ENCODE results near the gene HBQ1.
"Not testable (repeated sequence)": the region's sequence is repeated elsewhere in the genome, so short reads cannot be mapped to it uniquely, and the experiment has no call there.

The HBQ1 gene

GRCh38 chr16:166375-167121 is 13.7 kb upstream of the HBQ1 start:
- no peak overlapping the region for H3K4me3 ChIP-seq (ENCODE audit: low read depth, low read length)
- DNase-seq (ENCODE audit: low read depth), result no peak
- no peak for TF ChIP-seq CTCF (IDR thresholded peaks at IDR 0.05; ENCODE audit: control insufficient read depth, extremely low read depth, insufficient read depth)

DNA sequence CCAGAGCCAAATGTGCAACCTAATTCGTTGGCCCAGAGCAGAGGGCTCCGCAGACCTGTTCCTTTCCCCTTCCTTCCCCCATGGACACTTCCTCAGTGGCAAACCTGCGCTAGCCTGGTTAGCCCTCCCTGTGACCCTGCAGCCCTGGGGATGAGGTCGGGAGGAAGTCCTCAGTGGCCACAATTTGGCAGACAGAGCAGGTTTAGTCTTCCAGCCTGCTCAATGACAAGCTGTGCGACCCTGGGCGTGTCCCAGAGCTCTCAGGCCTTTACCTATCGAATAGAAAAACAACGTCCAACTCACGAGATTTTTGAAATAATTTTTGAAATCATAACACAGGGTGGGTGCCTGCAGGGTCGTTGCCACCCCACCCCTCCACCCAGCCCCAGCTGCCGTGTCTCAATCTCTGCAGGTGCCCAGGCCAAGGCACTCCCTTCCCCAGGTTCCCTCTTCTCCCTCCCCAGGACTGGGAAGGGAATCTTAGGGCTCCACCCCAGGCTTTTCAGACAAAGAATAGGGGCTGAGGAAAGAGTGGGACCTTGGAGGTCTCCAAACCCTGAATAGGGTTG is 13.1 kb upstream of the HBQ1 start:
- DNase-seq (ENCODE audit: low read depth), result no peak
- no peak for TF ChIP-seq CTCF (IDR thresholded peaks at IDR 0.05; ENCODE audit: control insufficient read depth, extremely low read depth, insufficient read depth)
- H3K4me3 ChIP-seq (ENCODE audit: low read depth, low read length), result no peak overlapping the region

DNA sequence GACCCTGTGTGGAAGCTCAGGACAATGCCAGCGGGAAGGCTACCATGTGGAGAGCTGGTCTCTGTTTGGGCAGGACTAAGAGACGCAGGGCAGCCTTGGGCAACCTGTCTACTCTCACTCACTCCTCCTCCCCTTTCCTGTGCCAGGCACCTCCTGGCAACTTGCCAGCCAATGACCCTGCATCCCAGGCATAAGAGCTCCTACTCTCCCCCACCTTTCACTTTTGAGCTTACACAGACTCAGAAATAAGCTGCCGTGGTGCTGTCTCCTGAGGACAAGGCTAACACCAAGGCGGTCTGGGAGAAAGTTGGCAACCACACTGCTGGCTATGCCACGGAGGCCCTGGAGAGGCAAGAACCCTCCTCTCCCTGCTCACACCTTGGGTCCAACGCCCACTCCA is 11.8 kb upstream of the HBQ1 start:
- H3K4me3 ChIP-seq (ENCODE audit: low read depth, low read length), result no peak overlapping the region
- TF ChIP-seq CTCF (IDR thresholded peaks at IDR 0.05; ENCODE audit: control insufficient read depth, extremely low read depth, insufficient read depth), result no peak
- DNase-seq (ENCODE audit: low read depth), result no peak

DNA sequence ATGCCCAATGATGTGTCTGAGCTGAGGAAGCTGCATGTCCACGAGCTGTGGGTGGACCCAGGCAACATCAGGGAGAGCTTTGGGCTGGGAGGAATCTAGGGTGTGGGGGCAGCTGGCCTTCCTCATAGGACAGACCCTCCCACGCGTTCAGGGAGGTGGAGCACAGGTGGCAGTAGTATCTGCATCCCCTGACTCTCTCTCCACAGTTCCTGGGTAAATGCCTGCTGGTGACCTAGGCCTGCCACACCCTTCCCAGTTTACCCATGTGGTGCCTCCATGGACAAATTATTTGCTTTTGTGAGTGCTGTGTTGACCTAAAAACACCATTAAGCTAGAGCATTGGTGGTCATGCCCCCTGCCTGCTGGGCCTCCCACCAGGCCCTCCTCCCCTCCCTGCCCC is 11.2 kb upstream of the HBQ1 start:
- TF ChIP-seq CTCF (IDR thresholded peaks at IDR 0.05; ENCODE audit: control insufficient read depth, extremely low read depth, insufficient read depth), result no peak
- H3K4me3 ChIP-seq (ENCODE audit: low read depth, low read length), result no peak overlapping the region
- no peak for DNase-seq (ENCODE audit: low read depth)

GRCh38 chr16:170088-170507 is 10.2 kb upstream of the HBQ1 start:
- H3K4me3 ChIP-seq (ENCODE audit: low read depth, low read length); DNase-seq (ENCODE audit: low read depth): not testable (repeated sequence)

GRCh38 chr16:170788-171187 is 9.5 kb upstream of the HBQ1 start:
- H3K4me3 ChIP-seq (ENCODE audit: low read depth, low read length), result no peak overlapping the region
- no peak for DNase-seq (ENCODE audit: low read depth)
- no peak for TF ChIP-seq CTCF (IDR thresholded peaks at IDR 0.05; ENCODE audit: control insufficient read depth, extremely low read depth, insufficient read depth)

DNA sequence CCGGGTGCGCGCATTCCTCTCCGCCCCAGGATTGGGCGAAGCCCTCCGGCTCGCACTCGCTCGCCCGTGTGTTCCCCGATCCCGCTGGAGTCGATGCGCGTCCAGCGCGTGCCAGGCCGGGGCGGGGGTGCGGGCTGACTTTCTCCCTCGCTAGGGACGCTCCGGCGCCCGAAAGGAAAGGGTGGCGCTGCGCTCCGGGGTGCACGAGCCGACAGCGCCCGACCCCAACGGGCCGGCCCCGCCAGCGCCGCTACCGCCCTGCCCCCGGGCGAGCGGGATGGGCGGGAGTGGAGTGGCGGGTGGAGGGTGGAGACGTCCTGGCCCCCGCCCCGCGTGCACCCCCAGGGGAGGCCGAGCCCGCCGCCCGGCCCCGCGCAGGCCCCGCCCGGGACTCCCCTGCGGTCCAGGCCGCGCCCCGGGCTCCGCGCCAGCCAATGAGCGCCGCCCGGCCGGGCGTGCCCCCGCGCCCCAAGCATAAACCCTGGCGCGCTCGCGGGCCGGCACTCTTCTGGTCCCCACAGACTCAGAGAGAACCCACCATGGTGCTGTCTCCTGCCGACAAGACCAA is 7.8 kb upstream of the HBQ1 start, which contains the start of gene HBA2:
TSS of gene HBA2 (plus strand) at position 503 of the 568 bp plus-strand sequence. CDS start at position 540, 37 bp downstream.
- DNase-seq (ENCODE audit: low read depth); H3K4me3 ChIP-seq (ENCODE audit: low read depth, low read length): not testable (repeated sequence)

DNA sequence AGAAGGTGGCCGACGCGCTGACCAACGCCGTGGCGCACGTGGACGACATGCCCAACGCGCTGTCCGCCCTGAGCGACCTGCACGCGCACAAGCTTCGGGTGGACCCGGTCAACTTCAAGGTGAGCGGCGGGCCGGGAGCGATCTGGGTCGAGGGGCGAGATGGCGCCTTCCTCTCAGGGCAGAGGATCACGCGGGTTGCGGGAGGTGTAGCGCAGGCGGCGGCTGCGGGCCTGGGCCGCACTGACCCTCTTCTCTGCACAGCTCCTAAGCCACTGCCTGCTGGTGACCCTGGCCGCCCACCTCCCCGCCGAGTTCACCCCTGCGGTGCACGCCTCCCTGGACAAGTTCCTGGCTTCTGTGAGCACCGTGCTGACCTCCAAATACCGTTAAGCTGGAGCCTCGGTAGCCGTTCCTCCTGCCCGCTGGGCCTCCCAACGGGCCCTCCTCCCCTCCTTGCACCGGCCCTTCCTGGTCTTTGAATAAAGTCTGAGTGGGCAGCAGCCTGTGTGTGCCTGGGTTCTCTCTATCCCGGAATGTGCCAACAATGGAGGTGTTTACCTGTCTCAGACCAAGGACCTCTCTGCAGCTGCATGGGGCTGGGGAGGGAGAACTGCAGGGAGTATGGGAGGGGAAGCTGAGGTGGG is 6.9 kb upstream of the HBQ1 start:
- H3K4me3 ChIP-seq (ENCODE audit: low read depth, low read length); DNase-seq (ENCODE audit: low read depth): not testable (repeated sequence)

DNA sequence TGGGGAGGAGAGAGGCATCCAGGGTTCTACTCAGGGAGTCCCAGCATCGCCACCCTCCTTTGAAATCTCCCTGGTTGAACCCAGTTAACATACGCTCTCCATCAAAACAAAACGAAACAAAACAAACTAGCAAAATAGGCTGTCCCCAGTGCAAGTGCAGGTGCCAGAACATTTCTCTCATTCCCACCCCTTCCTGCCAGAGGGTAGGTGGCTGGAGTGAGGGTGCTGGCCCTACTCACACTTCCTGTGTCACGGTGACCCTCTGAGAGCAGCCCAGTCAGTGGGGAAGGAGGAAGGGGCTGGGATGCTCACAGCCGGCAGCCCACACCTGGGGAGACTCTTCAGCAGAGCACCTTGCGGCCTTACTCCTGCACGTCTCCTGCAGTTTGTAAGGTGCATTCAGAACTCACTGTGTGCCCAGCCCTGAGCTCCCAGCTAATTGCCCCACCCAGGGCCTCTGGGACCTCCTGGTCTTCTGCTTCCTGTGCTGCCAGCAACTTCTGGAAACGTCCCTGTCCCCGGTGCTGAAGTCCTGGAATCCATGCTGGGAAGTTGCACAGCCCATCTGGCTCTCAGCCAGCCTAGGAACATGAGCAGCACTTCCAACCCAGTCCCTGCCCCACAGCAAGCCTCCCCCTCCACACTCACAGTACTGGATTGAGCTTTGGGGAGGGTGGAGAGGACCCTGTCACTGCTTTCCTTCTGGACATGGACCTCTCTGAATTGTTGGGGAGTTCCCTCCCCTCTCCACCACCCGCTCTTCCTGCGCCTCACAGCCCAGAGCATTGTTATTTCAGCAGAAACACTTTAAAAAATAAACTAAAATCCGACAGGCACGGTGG is 6.1 kb upstream of the HBQ1 start:
- not testable (repeated sequence) for DNase-seq (ENCODE audit: low read depth); H3K4me3 ChIP-seq (ENCODE audit: low read depth, low read length)

Measured in LNCaP clone FGC (cell line).